Muscle of arm (tissue), 14 donors: ENCODE measurements around the gene HOXA9. TPM values are rescaled to one million over a fixed set of nuclear protein-coding genes. Genes with fewer than 3 reads are reported as not detected.

Experiments
- DNase-seq: peaks from one replicate; pipeline ENCODE4 v3.0.0-alpha.2; 2013
- long read RNA-seq, 11 donors: transcript quantifications; one replicate each; lab custom pipeline, GENCODE V29; 2026
- polyA plus RNA-seq, 12 donors: library from polyadenylated mRNA; unstranded; fragments of 120-200 nt; gene quantifications; one replicate each; pipeline ENCODE4 v1.2.1, GENCODE V29; 2013; ENCODE audit not compliant: insufficient read length in 12 of 12

Gene HOXA9
- 10 to 100 TPM in 11 of 12 donors, not detected in 1; 21.7 to 48.1 (median 29.8) TPM for polyA plus RNA-seq
- long read RNA-seq, donor 1, transcript HOXA9-202 (3 exons, 797 nt): major isoform, 11 of 27 reads
- long read RNA-seq, donor 1, transcript HOXA9-201 (2 exons, 2,060 nt): minor isoform, 5 of 27 reads
- long read RNA-seq, donor 1, partial matches to known transcripts: 10 of 27 reads
- long read RNA-seq, donor 1, other reads (novel, unspliced or antisense): 0 of 27 reads
- long read RNA-seq, donor 2, transcript HOXA9-202 (3 exons, 797 nt): major isoform, 11 of 21 reads
- long read RNA-seq, donor 2, transcript HOXA9-201 (2 exons, 2,060 nt): minor isoform, 8 of 21 reads
- long read RNA-seq, donor 2, partial matches to known transcripts: 0 of 21 reads
- long read RNA-seq, donor 2, other reads (novel, unspliced or antisense): 0 of 21 reads
- long read RNA-seq, donor 3, partial matches to known transcripts: 0 of 4 reads
- long read RNA-seq, donor 3, other reads (novel, unspliced or antisense): 0 of 4 reads
- long read RNA-seq, donor 4, partial matches to known transcripts: 0 of 6 reads
- long read RNA-seq, donor 4, other reads (novel, unspliced or antisense): 0 of 6 reads
- long read RNA-seq, donor 5, transcript HOXA9-202 (3 exons, 797 nt): minor isoform, 5 of 13 reads
- long read RNA-seq, donor 5, transcript HOXA9-201 (2 exons, 2,060 nt): major isoform, 8 of 13 reads
- long read RNA-seq, donor 5, partial matches to known transcripts: 0 of 13 reads
- long read RNA-seq, donor 5, other reads (novel, unspliced or antisense): 0 of 13 reads
- long read RNA-seq, donor 6, transcript HOXA9-201 (2 exons, 2,060 nt): minor isoform, 6 of 13 reads
- long read RNA-seq, donor 6, transcript HOXA9-202 (3 exons, 797 nt): major isoform, 7 of 13 reads
- long read RNA-seq, donor 6, partial matches to known transcripts: 0 of 13 reads
- long read RNA-seq, donor 6, other reads (novel, unspliced or antisense): 0 of 13 reads
- long read RNA-seq, donor 7, partial matches to known transcripts: 0 of 5 reads
- long read RNA-seq, donor 7, other reads (novel, unspliced or antisense): 0 of 5 reads
- long read RNA-seq, donor 8, transcript HOXA9-201 (2 exons, 2,060 nt): minor isoform, 7 of 17 reads
- long read RNA-seq, donor 8, transcript HOXA9-202 (3 exons, 797 nt): major isoform, 10 of 17 reads
- long read RNA-seq, donor 8, partial matches to known transcripts: 0 of 17 reads
- long read RNA-seq, donor 8, other reads (novel, unspliced or antisense): 0 of 17 reads
- long read RNA-seq, donor 9, partial matches to known transcripts: 0 of 5 reads
- long read RNA-seq, donor 9, other reads (novel, unspliced or antisense): 0 of 5 reads
- long read RNA-seq, donor 10, transcript HOXA9-202 (3 exons, 797 nt): minor isoform, 5 of 16 reads
- long read RNA-seq, donor 10, transcript HOXA9-201 (2 exons, 2,060 nt): major isoform, 10 of 16 reads
- long read RNA-seq, donor 10, partial matches to known transcripts: 0 of 16 reads
- long read RNA-seq, donor 10, other reads (novel, unspliced or antisense): 0 of 16 reads
- long read RNA-seq, donor 11, transcript HOXA9-202 (3 exons, 797 nt): major isoform, 10 of 13 reads
- long read RNA-seq, donor 11, partial matches to known transcripts: 0 of 13 reads
- long read RNA-seq, donor 11, other reads (novel, unspliced or antisense): 0 of 13 reads

DNA sequence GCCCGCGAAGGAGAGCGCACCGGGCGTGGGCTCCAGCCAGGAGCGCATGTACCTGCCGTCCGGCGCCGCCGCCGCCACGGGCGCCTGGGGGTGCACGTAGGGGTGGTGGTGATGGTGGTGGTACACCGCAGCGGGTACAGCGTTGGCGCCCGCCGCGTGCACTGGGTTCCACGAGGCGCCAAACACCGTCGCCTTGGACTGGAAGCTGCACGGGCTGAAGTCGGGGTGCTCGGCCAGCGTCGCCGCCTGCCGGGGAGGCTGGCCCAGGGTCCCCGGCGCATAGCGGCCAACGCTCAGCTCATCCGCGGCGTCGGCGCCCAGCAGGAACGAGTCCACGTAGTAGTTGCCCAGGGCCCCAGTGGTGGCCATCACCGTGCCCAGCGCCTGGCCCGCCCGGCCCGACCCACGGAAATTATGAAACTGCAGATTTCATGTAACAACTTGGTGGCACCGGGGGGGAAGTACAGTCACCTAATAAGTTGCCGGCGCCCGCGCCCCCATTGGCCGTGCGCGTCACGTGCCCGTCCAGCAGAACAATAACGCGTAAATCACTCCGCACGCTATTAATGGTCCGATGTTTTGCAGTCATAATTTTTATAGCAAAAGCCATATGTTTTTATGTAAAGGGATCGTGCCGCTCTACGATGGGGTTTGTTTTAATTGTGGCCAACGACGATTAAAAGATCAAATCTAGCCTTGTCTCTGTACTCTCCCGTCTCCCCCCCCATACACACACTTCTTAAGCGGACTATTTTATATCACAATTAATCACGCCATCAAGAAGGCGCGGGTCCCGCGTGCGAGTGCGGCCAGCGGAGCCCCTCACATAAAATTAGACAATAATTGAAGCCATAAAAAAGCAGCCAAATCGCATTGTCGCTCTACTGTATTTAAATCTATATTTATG is at the start of gene HOXA9:
Gene HOXA9 (minus strand): TSS at position 449 of the 907 bp plus-strand sequence. CDS start 80 bp downstream, at position 369.
- peak; percentile 93 for DNase-seq

DNA sequence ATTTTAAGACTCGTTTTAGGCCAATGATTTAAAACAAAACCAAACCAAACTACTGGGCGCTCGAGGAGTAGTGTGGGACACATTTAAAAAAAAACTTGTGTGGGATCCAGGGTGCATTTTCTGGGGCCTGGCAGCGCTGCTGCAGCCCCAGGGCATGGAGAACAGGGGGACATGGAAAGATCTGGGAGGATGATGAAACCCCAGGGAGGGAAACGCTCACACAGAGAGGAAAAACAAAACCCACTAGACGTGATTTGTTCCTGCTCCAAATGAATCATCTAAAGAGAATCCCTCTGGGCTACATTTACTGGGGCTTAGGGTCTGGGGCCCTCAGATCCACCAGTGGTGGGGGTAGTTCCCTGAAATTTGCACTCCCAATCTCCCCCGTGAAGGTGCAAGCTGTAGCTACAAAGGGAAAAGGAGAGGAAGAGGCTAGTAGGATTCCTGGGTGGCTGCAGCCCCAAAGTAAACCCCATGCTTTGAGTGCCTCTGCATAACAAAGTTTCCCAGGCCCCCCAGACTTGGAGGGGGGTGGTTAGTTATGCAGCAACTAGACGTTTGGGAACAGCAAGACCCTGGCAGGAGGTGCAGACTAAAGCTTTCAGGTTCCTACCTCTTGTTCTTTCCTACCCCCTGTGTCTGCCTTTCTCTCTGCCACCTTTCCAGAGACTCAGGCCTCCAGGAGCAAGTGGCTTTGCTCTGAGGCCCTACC is 49.1 kb upstream of the HOXA9 start:
- DNase-seq: no peak

DNA sequence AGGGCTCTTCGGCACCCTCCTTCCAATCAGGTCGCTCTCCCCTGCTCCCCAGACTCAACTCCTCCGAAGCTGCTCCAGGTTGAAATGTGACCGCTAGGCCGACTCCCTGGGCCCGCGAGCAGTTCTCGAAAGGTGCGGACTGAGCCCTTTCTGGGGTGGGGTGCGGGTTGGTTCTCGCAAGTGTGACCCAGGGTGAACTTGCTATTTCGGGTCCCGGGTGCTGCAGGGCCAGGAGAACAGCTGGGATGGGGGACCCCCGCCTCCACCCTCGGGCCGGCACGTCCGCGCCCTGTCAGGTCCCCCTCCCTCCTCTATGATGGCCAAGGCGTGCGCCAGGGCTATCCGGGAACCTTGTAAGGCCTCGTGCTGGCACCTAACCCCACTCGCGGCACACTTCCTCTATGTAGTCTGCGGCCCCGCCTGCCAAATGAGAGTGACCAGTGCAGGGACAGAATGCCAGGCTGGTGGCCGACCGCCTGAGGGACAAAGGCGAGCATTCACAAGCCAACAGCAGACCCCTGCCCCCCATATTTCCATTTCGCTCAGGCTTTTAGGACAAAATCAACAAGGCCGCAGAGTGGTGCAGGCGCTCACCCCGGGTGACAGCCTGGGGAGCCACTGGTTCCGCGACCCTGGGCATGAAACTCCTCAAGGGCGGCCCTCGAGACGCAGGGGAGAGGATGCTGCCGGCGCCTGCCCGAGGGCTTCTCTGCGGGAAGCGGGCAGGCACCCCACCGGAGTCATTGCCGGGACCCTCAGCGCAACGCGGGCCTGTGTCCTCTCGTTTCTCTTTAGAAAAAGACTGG is 48.3 kb upstream of the HOXA9 start:
- no peak for DNase-seq

DNA sequence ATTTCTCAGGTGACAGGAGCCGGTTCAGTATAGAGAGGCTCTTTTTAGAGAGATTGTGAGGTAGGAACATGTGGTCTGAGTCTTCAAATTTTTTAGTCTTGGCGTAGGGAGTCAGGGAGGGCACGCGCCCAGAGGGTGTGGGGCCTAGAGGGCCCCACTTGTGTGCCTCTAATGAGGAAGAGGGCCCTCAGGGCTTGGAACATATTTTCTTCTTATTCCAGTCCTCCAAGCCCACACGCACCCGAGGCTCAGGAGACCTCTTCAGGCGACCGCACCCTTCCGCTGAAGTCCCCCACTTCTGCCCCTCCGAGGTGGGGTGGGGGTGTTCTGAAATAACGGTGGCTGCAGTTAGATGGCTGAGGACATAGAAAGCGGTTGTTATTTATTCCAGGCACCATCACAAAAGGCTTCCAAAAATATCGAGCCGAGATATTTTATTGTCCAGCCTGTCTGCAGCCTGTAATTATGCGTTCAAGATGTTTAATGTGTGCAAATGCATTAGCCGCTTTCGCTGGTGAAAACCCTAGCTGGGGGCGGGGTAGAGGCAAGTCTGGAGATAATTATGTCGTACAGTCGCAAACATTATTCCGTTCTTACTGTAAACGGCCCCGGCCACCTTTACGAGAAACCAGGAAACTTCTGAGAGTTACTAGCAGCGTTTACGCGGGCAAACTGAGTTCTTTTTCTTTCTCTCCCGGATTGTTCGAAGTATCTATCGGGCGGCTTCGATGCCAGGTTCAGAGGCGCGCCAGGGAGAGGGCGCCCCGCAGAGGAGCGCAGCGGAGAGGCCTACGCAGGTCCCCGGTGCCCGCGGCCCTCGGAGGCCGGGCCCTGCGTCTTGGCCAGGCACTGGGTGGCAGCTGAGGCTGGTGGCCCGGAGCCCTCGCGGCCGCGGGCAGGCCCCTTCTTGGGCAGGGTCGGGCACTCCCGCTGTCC is 47.4 kb upstream of the HOXA9 start:
- DNase-seq: no peak

DNA sequence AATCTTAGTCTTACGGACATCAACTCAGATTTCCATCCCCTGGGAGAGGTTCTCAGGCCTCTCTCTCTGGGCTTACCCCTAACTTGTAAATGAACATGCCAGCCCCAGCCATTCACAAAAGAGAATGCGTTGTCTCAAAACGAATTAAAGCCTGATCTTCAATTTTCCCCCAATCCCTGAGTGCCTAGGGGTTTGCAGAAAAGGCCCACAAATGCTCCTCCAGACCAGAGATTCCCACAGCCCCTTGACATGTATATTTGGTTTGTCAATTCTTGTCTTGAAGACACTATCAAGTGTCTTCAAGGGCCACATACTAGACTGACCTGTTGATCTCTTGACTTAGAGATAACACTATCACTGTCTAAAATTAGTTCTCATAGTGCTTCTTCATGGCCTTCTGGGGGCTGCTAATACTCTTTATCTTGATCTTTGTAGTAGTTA is 46.4 kb upstream of the HOXA9 start:
- no peak for DNase-seq

DNA sequence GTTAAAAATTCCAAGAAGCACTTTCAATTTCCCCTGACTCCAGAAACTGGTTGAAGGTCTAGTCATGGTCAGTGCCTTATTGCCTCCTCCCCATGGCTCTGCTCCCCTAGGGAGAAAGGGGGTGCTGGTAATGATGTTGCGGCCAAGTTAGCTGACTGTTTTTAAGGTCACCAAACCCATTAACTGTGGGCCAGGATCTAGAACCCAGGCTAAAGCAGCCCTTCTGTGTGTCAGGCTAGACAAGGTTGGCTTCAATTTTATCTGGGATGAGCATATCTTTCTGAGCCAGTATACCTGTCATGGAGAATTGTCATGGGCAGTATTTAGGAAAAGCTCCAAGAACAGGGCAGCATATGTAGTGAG is 45.7 kb upstream of the HOXA9 start:
- DNase-seq: no peak

DNA sequence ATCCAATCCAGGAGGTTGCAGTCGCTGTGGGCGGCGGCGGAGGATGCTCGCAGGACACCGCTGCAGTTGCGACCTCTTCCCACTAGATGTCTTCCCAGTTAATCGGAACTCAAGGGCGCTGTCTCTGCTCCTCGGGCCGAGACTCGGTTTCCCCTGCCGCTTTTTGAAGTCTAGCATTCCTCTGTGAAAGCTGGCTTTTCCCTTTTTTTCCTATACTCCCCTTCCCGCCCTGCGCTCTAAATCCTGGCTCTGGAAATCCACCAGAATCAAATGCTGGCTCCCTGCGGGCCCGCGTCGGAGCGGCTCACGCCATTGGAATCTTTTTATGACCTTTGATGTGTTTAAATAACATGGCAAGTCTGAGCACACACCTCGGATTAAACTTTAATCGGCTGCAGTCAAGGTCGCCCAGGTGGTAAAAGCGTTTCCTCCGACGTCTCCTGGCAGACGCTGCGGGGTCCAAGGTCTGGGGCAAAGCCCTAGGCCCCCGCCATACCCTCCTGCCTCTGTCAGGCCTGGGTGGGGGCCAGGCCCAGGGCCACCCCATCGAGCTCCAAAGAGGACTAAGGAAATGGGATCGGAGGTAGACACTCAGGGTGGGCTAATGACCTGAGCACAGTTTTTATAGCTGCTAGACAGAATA is 45.2 kb upstream of the HOXA9 start:
- no peak for DNase-seq

DNA sequence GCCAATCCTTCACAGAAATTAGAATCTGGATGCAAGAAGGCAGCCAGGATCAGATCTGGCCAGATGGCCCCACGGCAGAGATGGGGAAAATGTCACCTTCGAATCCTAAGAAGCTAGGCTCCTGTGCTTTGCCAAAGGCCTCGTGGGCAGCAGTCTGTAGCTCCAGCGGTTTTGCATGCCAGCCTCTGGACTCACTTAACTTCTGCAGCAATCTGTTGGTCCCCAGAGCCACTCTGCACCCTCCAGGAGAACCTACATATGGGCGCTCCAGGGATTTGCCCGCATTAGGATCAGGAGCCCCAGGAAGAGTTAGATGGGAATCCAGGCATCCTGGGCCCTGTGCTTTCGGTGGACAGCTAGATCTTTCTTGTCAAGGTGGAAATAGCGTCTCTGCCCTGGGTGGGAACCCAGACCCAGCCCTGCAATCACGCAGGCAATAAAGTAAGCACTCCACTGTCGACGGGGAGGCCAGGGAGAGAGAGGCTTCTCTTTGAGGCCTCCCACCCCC is 44.6 kb upstream of the HOXA9 start:
- no peak for DNase-seq

DNA sequence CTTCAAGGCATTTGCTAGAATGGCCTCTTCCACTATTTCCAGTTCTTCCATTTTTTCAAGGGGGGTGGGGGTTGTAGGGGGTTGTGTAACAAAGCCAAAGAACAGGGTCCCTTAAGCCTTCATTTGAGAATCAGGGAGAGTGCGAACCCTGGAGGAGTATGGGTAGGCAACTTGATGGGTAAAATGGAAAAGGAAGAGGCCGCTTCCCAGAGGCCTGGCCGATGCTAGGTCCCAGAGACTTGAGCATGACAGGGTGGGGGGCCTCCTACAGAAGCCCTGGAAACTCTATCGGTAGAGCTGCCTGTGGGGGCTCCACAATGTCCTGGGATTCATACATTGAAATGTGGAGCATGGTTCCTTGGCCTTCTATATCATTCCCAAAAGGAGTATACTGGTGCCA is 43.7 kb upstream of the HOXA9 start:
- DNase-seq: no peak

DNA sequence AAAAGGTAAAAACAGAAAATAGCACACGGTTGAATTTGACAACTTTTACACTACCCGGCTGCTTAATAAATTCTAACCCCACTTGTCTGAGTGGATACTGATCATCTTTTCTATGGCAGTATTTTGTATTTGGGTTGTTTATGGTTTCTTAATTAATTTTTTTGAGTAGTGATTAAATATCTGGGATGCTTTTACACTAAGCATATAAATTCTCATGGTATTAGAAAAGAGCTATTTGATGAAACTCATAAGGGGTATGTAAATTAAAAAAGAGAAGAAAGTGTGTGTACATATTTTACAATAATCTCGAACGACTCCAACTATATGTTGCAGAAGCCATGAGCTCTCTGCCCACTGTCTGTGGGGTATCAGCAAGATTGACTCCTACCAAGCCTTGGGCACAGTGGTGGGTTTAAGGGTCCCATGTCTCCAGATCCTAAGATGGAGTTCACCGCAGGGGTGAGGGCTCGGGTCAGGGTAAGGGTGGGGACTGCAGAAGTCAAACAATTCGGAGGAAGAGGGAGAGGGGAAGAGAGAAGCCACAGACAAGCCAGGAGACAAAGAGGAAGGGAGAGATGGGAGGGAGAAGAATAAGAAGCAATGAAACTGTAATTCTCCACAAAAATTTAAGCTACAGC is 42.1 kb upstream of the HOXA9 start:
- DNase-seq: no peak

DNA sequence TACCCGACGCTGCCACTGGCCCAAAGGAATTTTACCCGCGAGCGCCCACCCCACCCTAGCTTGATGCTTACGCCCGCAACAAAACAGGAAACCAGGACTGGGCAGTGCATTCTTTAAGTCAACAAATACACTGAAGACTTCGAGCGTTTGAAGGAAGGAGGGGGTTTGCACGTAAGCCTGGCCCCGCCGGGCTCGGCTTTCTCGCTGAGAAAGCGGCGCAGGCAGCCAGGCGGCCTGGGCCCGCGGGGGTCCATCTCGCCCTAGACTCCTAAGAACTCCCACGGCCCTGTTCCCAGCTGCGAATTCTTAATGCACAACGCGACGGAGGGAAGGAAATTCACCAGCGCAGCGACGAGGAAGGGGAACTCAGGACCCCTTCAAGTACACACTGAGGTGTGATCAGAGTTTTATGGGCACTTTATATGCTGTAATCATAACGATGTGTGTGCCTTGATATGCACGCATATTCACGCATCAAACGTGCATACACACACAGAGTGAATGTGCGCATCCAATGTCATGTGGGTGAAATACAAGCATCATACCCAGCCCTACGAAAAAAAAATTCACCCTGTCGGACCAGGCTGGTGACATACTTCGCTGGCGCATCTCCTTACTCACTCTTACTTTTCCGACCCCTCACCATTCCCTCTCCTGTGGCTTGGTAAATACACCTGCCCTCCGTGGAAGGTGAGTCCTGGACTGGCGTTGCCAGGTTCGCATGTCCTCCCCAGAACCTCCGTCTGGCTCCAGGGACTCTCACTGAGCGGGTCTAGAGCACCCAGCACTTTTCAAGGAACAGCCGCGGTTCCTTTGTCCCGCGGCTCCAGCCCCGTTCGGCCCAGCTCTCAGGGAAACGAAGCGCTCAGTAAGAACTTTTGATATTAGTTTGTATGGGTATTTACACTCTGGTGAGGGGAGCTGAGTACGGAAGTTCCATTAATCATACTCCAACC is 40.3 kb upstream of the HOXA9 start:
- no peak for DNase-seq

DNA sequence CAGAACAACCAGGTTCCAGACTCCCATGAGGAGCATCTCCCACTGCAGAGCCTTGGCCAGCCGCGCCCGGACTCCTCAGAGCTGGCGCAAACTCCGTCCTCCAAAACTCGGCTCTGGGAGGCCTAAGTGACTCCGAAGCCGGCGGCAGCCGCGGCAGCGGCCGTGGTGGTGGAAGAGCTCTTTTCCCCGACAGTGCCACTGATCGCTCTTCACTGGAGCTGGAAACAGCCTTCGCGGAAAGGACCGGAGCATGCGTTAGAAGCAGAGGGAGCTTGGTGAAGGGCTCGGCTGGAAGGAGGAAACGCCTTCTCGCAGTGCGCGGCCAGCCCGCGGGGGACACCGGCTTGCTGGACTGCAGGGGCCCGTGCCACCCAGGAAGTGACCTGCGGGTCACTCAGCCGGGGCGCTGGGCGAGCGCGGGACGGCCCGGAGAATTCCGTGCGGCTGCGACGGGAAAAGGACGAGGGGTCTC is 39.5 kb upstream of the HOXA9 start:
- no peak for DNase-seq

DNA sequence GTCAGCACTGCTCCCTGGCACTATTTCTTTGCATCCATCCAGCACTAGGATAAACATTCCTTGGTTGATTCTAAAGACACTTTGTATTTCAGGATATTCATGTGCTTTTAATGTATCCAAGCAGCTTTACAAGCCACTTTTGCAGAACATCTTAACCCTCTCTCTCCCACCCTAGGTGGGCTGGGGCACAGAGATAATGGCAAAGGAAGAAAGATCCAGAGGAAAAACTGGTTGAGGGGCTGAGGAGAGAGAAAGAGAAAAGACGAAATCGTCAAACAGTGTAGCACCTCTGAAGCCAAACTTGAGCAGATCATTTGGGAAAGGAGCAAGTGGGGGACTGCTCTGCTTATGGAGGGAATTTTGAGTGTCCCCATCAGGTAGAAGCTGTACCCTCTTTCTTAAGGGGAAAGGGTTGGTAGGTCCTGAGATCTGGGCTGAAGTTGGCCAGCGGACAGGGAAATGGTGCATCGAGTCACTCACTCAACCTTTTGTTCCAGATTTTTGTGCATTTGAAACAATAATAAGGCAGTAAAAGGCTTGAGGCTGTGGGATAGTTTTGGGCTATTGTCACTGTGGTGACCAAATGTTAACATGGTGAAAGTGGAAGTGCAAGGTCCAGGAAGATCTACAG is 38.7 kb upstream of the HOXA9 start:
- no peak for DNase-seq

DNA sequence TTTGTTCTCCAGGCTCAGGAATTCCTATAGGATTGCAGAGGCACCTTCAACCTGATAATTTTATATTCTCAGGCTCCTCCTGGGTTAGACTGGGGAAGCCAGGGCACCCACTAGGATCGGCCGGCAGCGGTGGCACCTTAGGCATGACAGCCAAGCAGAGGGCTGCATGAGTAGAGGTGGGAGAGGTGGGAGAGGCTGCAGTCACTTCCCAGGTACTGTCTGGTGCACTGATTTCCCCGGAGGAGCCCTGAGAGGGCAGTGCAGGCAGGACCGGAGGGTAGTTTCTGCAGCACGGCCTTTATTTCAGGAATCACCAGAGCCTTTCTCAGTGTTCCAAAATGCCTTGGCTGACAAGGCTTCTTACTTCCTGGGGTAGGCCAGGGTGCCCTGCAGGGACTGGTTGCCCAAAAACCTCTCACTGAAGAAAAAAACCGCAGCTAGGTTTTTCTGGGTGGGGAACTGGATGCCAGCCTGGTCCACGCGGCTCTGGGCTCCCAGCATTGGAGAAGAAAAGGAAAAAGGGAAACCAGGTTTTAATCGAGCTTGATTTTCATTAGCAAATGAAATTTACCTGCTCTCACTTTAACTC is 38.1 kb upstream of the HOXA9 start:
- DNase-seq: no peak
